B cell (primary cell): Measurements from ENCODE around the gene TMEM134.

ENCODE experiments used
- CTCF ChIP-seq: fragments of 200-600 bp; IDR thresholded peaks from one replicate; pipeline ENCODE4 v1.8.0; 2022; ENCODE audit warnings: antibody characterized with exemption, mild to moderate bottlenecking
- EZH2 ChIP-seq: IDR thresholded peaks from 2 replicates; pipeline ENCODE4 v1.6.1; 2012; ENCODE audit warnings: borderline replicate concordance, low read depth, mild to moderate bottlenecking, moderate library complexity, low read length; ENCODE audit not compliant: insufficient read depth, poor library complexity, severe bottlenecking

DNA sequence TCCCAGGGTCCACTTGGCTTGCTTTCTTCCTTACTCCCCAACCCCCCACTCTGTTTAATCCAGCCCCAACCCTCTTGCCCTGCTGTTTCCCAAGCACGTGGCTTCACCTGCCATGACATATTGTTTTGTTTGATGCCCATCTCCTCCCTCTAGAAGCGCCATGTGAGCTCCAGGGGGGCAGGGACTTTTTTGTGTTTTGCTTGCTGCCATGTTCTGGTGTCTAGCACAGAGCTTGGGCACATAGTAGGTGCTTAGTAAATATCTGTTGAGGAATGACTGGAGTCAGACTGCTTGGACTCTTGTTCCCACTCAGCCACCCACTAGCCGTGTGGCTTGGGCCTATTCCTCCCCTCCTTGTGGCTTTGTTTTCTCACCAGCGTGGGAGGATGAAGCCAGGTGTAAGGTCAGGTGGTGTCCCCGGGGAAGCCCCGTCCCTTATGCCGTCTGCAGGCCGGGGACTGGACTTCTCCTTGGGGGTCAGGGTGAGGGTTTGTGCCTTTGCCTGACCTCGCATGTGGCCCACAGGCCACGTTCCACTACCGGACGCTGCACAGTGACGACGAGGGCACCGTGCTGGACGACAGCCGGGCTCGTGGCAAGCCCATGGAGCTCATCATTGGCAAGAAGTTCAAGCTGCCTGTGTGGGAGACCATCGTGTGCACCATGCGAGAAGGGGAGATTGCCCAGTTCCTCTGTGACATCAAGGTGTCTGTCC is 17.6 kb upstream of the TMEM134 start:
- no peak for TF ChIP-seq CTCF
- no peak for TF ChIP-seq EZH2
